ENCODE data around the gene STXBP1.

STXBP1 gene

GRCh38 chr9:127686461-127687393, 74.7 kb downstream of the STXBP1 start:
- H2BK12ac ChIP-seq (ENCODE audit: low read length): no peak overlapping the region
- H3K9ac ChIP-seq (ENCODE audit: low read length): no peak overlapping the region
- H2BK5ac ChIP-seq (ENCODE audit: low read depth, low read length, poor library complexity): no peak overlapping the region
- no CpG with 5 or more reads among the region's 6 CpGs for WGBS (ENCODE audit: extremely low coverage, insufficient coverage, insufficient read length)
- H3K18ac ChIP-seq (ENCODE audit: low read length): no peak overlapping the region
- H3K4me2 ChIP-seq (ENCODE audit: low read length): no peak overlapping the region
- H3K4me3 ChIP-seq (ENCODE audit: low read depth, low read length): no peak overlapping the region
- H3K4ac ChIP-seq (ENCODE audit: low read depth, low read length): no peak overlapping the region
- H3K79me1 ChIP-seq (ENCODE audit: low read length): peaks cover 11% of the 10 kb centered on the region
- no peak overlapping the region for H2AFZ ChIP-seq (ENCODE audit: insufficient read depth, low read length, poor library complexity)
- H4K12ac ChIP-seq (ENCODE audit: low read depth, low read length): no peak overlapping the region
- H4K91ac ChIP-seq (ENCODE audit: low read depth, low read length): no peak overlapping the region
- no peak overlapping the region for H3K14ac ChIP-seq (ENCODE audit: low read length)
- peaks cover 2% of the 10 kb centered on the region for H3K9me3 ChIP-seq (ENCODE audit: insufficient read depth, low read depth, low read length)
- DNase-seq: no peak
- H3K27ac ChIP-seq (ENCODE audit: low read depth, low read length): no peak overlapping the region
- H3K23ac ChIP-seq (ENCODE audit: low read length): no peak overlapping the region
- H3K4me1 ChIP-seq (ENCODE audit: control insufficient read depth in 1 of 2, insufficient read depth in 2 of 2, low read length in 2 of 2): peaks cover 23 to 31% of the 10 kb centered on the region in 2 experiments
- H3K79me2 ChIP-seq (ENCODE audit: control insufficient read depth, insufficient read depth, low read length, poor library complexity): no peaks in the 10 kb centered on the region
- no peak overlapping the region for H2AK5ac ChIP-seq (ENCODE audit: low read length)
- no peak overlapping the region for H4K8ac ChIP-seq (ENCODE audit: low read depth, low read length)
- H3K36me3 ChIP-seq (ENCODE audit: control insufficient read depth in 1 of 2, insufficient read depth in 2 of 2, low read length in 2 of 2): peaks cover 17 to 21% of the 10 kb centered on the region in 2 experiments
- H2BK120ac ChIP-seq (ENCODE audit: insufficient read depth, low read length, poor library complexity): no peak overlapping the region
- H3K27me3 ChIP-seq (ENCODE audit: insufficient read depth, low read length): no peaks in the 10 kb centered on the region

DNA sequence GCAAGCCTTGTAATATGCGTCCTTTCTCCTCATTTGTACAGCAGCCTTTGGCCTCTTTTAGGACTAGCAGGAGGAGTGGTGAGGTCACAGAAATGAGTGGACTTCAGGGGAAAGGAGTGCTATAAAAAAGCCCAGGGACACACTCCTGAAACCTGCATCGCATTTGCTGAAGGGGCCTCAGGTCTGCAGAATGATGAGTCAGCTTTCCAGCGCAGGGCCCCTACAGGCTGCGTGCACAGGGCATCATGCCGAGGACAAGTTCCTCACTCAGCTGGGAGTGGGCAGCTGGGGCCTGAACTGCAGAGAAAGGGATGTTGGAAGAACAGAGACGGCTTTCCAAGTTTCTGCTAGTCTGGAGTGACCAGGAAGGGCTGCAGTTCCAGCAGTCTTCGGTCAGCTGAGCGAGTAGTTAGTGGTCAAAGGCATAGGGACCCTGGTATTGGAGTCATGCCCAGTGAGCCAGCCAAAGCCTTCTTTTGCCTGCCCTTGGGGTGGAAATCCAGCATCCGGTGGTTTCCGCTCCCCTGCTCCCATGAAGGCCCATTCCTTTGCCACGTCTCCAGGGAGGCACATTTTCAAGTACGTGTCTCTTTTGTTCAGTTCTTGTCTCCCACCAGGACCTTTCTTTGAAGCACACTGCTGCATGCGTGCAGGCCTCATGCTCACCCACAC, 77.4 kb downstream of the STXBP1 start:
- Histone ChIP-seq H2BK120ac (ENCODE audit: insufficient read depth, low read length, poor library complexity) (no peak overlapping the region), H3K27me3 (ENCODE audit: insufficient read depth, low read length) (no peaks in the 10 kb centered on the region), H3K9ac (ENCODE audit: low read length) (no peak overlapping the region), H2AK5ac (ENCODE audit: low read length) (no peak overlapping the region), H3K18ac (ENCODE audit: low read length) (no peak overlapping the region), H4K91ac (ENCODE audit: low read depth, low read length) (no peak overlapping the region), H3K4ac (ENCODE audit: low read depth, low read length) (no peak overlapping the region), H3K79me1 (ENCODE audit: low read length) (peaks cover 4% of the 10 kb centered on the region), H3K23ac (ENCODE audit: low read length) (no peak overlapping the region), H3K4me3 (ENCODE audit: low read depth, low read length) (no peak overlapping the region), H3K27ac (ENCODE audit: low read depth, low read length) (no peak overlapping the region), H3K4me2 (ENCODE audit: low read length) (no peak overlapping the region), H3K4me1 (ENCODE audit: control insufficient read depth in 1 of 2, insufficient read depth in 2 of 2, low read length in 2 of 2) (peaks cover 15 to 19% of the 10 kb centered on the region in 2 experiments), H3K14ac (ENCODE audit: low read length) (no peak overlapping the region), H3K9me3 (ENCODE audit: insufficient read depth, low read depth, low read length) (no peaks in the 10 kb centered on the region), H4K8ac (ENCODE audit: low read depth, low read length) (no peak overlapping the region), H2AFZ (ENCODE audit: insufficient read depth, low read length, poor library complexity) (no peak overlapping the region), H3K36me3 (ENCODE audit: control insufficient read depth in 1 of 2, insufficient read depth in 2 of 2, low read length in 2 of 2) (peaks cover 11 to 15% of the 10 kb centered on the region in 2 experiments), H2BK12ac (ENCODE audit: low read length) (no peak overlapping the region), H4K12ac (ENCODE audit: low read depth, low read length) (no peak overlapping the region), H3K79me2 (ENCODE audit: control insufficient read depth, insufficient read depth, low read length, poor library complexity) (no peaks in the 10 kb centered on the region), H2BK5ac (ENCODE audit: low read depth, low read length, poor library complexity) (no peak overlapping the region)
- no peak for DNase-seq
- no CpG with 5 or more reads among the region's 13 CpGs for WGBS (ENCODE audit: extremely low coverage, insufficient coverage, insufficient read length)

GRCh38 chr9:127690735-127691134, 78.7 kb downstream of the STXBP1 start:
- no peaks in the 10 kb centered on the region for H3K79me2 ChIP-seq (ENCODE audit: control insufficient read depth, insufficient read depth, low read length, poor library complexity)
- H3K9me3 ChIP-seq (ENCODE audit: insufficient read depth, low read depth, low read length): no peaks in the 10 kb centered on the region
- no peak overlapping the region for H3K18ac ChIP-seq (ENCODE audit: low read length)
- H3K23ac ChIP-seq (ENCODE audit: low read length): no peak overlapping the region
- peaks cover 11 to 15% of the 10 kb centered on the region in 2 experiments for H3K36me3 ChIP-seq (ENCODE audit: control insufficient read depth in 1 of 2, insufficient read depth in 2 of 2, low read length in 2 of 2)
- H3K4me1 ChIP-seq (ENCODE audit: control insufficient read depth in 1 of 2, insufficient read depth in 2 of 2, low read length in 2 of 2): peaks cover 8 to 10% of the 10 kb centered on the region in 2 experiments
- H4K91ac ChIP-seq (ENCODE audit: low read depth, low read length): no peak overlapping the region
- no peak overlapping the region for H3K27ac ChIP-seq (ENCODE audit: low read depth, low read length)
- no peaks in the 10 kb centered on the region for H3K27me3 ChIP-seq (ENCODE audit: insufficient read depth, low read length)
- H2AK5ac ChIP-seq (ENCODE audit: low read length): no peak overlapping the region
- WGBS (ENCODE audit: extremely low coverage, insufficient coverage, insufficient read length): no CpG with 5 or more reads among the region's 10 CpGs
- no peak overlapping the region for H3K14ac ChIP-seq (ENCODE audit: low read length)
- H4K12ac ChIP-seq (ENCODE audit: low read depth, low read length): no peak overlapping the region
- no peak overlapping the region for H3K4me3 ChIP-seq (ENCODE audit: low read depth, low read length)
- H3K4ac ChIP-seq (ENCODE audit: low read depth, low read length): no peak overlapping the region
- H2BK5ac ChIP-seq (ENCODE audit: low read depth, low read length, poor library complexity): no peak overlapping the region
- H2BK12ac ChIP-seq (ENCODE audit: low read length): no peak overlapping the region
- H3K4me2 ChIP-seq (ENCODE audit: low read length): no peak overlapping the region
- DNase-seq: no peak
- no peaks in the 10 kb centered on the region for H3K79me1 ChIP-seq (ENCODE audit: low read length)
- H4K8ac ChIP-seq (ENCODE audit: low read depth, low read length): no peak overlapping the region
- no peak overlapping the region for H2AFZ ChIP-seq (ENCODE audit: insufficient read depth, low read length, poor library complexity)
- H3K9ac ChIP-seq (ENCODE audit: low read length): no peak overlapping the region
- H2BK120ac ChIP-seq (ENCODE audit: insufficient read depth, low read length, poor library complexity): no peak overlapping the region

DNA sequence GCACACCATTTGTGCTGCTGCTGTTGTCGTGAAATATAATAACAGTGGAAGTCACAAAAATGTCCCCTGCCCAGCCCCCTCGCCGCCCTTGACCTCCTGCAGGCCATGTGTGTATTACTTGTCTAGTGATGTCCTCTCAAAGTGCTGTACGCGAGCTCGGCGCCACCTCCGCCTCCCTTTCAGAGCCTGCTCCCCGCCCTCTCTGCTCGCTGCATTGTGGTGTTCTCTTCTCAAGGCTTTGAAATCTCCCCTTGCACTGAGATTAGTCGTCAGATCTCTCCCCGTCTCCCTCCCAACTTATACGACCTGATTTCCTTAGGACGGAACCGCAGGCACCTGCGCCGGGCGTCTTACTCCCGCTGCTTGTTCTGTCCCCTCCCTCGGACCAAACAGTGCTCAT, 80.0 kb downstream of the STXBP1 start:
- no peak overlapping the region for H3K4ac ChIP-seq (ENCODE audit: low read depth, low read length)
- H3K27me3 ChIP-seq (ENCODE audit: insufficient read depth, low read length): no peaks in the 10 kb centered on the region
- H2AFZ ChIP-seq (ENCODE audit: insufficient read depth, low read length, poor library complexity): no peak overlapping the region
- no peak overlapping the region for H3K9ac ChIP-seq (ENCODE audit: low read length)
- no peak overlapping the region for H2BK12ac ChIP-seq (ENCODE audit: low read length)
- no peak overlapping the region for H3K27ac ChIP-seq (ENCODE audit: low read depth, low read length)
- H3K36me3 ChIP-seq (ENCODE audit: control insufficient read depth in 1 of 2, insufficient read depth in 2 of 2, low read length in 2 of 2): peaks cover 11 to 15% of the 10 kb centered on the region in 2 experiments
- no peaks in the 10 kb centered on the region for H3K9me3 ChIP-seq (ENCODE audit: insufficient read depth, low read depth, low read length)
- H3K23ac ChIP-seq (ENCODE audit: low read length): no peak overlapping the region
- H3K79me1 ChIP-seq (ENCODE audit: low read length): no peaks in the 10 kb centered on the region
- no peak overlapping the region for H2AK5ac ChIP-seq (ENCODE audit: low read length)
- no peaks in the 10 kb centered on the region for H3K79me2 ChIP-seq (ENCODE audit: control insufficient read depth, insufficient read depth, low read length, poor library complexity)
- H4K8ac ChIP-seq (ENCODE audit: low read depth, low read length): no peak overlapping the region
- H3K4me1 ChIP-seq (ENCODE audit: control insufficient read depth in 1 of 2, insufficient read depth in 2 of 2, low read length in 2 of 2): peaks cover 0 to 2% of the 10 kb centered on the region in 2 experiments
- no peak overlapping the region for H3K18ac ChIP-seq (ENCODE audit: low read length)
- no peak overlapping the region for H2BK5ac ChIP-seq (ENCODE audit: low read depth, low read length, poor library complexity)
- H3K14ac ChIP-seq (ENCODE audit: low read length): no peak overlapping the region
- no peak overlapping the region for H4K91ac ChIP-seq (ENCODE audit: low read depth, low read length)
- no peak overlapping the region for H4K12ac ChIP-seq (ENCODE audit: low read depth, low read length)
- no peak overlapping the region for H3K4me2 ChIP-seq (ENCODE audit: low read length)
- WGBS (ENCODE audit: extremely low coverage, insufficient coverage, insufficient read length): no CpG with 5 or more reads among the region's 20 CpGs
- no peak overlapping the region for H3K4me3 ChIP-seq (ENCODE audit: low read depth, low read length)
- DNase-seq: no peak
- no peak overlapping the region for H2BK120ac ChIP-seq (ENCODE audit: insufficient read depth, low read length, poor library complexity)
